Endothelial cell (in vitro differentiated cells): Measurements from ENCODE around the gene CHSY3. TPM values are rescaled to one million over a fixed set of nuclear protein-coding genes. Genes with fewer than 3 reads are reported as not detected.
"Not testable (repeated sequence)": the region's sequence is repeated elsewhere in the genome, so short reads cannot be mapped to it uniquely, and the experiment has no call there.

Experiments used
- DNase-seq: peaks from one replicate; pipeline ENCODE4 v3.0.0; 2021; ENCODE audit warnings: low spot score
- H3K27ac Mint-ChIP-seq: one replicate; pipeline ENCODE4 v1.8.0; 2021; ENCODE audit warnings: mixed read lengths, inconsistent platforms; ENCODE audit not compliant: unreplicated experiment
- H3K27me3 Mint-ChIP-seq: one replicate; pipeline ENCODE4 v1.8.0; 2021; ENCODE audit warnings: mild to moderate bottlenecking, moderate library complexity, mixed read lengths, inconsistent platforms; ENCODE audit not compliant: unreplicated experiment
- H3K36me3 Mint-ChIP-seq: one replicate; pipeline ENCODE4 v1.8.0; 2021; ENCODE audit warnings: mild to moderate bottlenecking, low read depth, mixed read lengths, inconsistent platforms; ENCODE audit not compliant: unreplicated experiment
- H3K4me1 Mint-ChIP-seq: one replicate; pipeline ENCODE4 v1.8.0; 2021; ENCODE audit warnings: mild to moderate bottlenecking, mixed read lengths, inconsistent platforms; ENCODE audit not compliant: unreplicated experiment
- H3K4me3 Mint-ChIP-seq: one replicate; pipeline ENCODE4 v1.8.0; 2021; ENCODE audit warnings: mild to moderate bottlenecking, mixed read lengths, inconsistent platforms; ENCODE audit not compliant: unreplicated experiment
- H3K9me3 Mint-ChIP-seq: one replicate; pipeline ENCODE4 v1.8.0; 2021; ENCODE audit warnings: mixed read lengths, inconsistent platforms; ENCODE audit not compliant: unreplicated experiment
- CTCF ChIP-seq: fragments of 200-600 bp; sonication (generic); IDR thresholded peaks from one replicate; pipeline ENCODE4 v1.5.0; 2021; ENCODE audit warnings: antibody characterized with exemption; ENCODE audit not compliant: unreplicated experiment
- total RNA-seq: library from RNA; stranded (reverse); fragmentation: NEBNext Ultra II Directional; extraction: Animal tissue kit (Norgen Biotek cat#: 25700); gene quantifications from one replicate; pipeline ENCODE4 v1.2.1, GENCODE V29; 2021; ENCODE audit not compliant: unreplicated experiment

CHSY3 gene
- total RNA-seq, 1 donor from 2014 or later, result 21.2 TPM

GRCh38 chr5:130198927-130199326 lies 294.7 kb downstream of the CHSY3 start:
- peaks cover 1% of the 10 kb centered on the region for H3K27me3 Mint-ChIP-seq
- peaks cover 6% of the 10 kb centered on the region for H3K36me3 Mint-ChIP-seq
- TF ChIP-seq CTCF, result no peak
- H3K9me3 Mint-ChIP-seq, result no peaks in the 10 kb centered on the region
- no peak overlapping the region for H3K4me3 Mint-ChIP-seq
- DNase-seq, result no peak
- no peaks in the 10 kb centered on the region for H3K4me1 Mint-ChIP-seq
- H3K27ac Mint-ChIP-seq, result no peak overlapping the region

- Mint-ChIP-seq H3K27ac (no peak overlapping the region), H3K4me3 (no peak overlapping the region), H3K27me3 (peaks cover 1% of the 10 kb centered on the region), H3K36me3 (peaks cover 6% of the 10 kb centered on the region), H3K4me1 (no peaks in the 10 kb centered on the region), H3K9me3 (no peaks in the 10 kb centered on the region)
- DNase-seq, result no peak
- no peak for TF ChIP-seq CTCF
Observed at GRCh38 chr5:130206686-130207085, 302.4 kb downstream of the CHSY3 start.

GRCh38 chr5:130213607-130214006 lies 309.3 kb downstream of the CHSY3 start:
- no peak for DNase-seq
- H3K4me3 Mint-ChIP-seq, result no peak overlapping the region
- no peaks in the 10 kb centered on the region for H3K36me3 Mint-ChIP-seq
- no peaks in the 10 kb centered on the region for H3K9me3 Mint-ChIP-seq
- no peaks in the 10 kb centered on the region for H3K4me1 Mint-ChIP-seq
- no peaks in the 10 kb centered on the region for H3K27me3 Mint-ChIP-seq
- TF ChIP-seq CTCF, result no peak
- no peak overlapping the region for H3K27ac Mint-ChIP-seq

GRCh38 chr5:130216286-130216685 lies 312.0 kb downstream of the CHSY3 start:
- no peaks in the 10 kb centered on the region for H3K27me3 Mint-ChIP-seq
- H3K36me3 Mint-ChIP-seq, result no peaks in the 10 kb centered on the region
- H3K27ac Mint-ChIP-seq, result no peak overlapping the region
- no peaks in the 10 kb centered on the region for H3K9me3 Mint-ChIP-seq
- no peak for TF ChIP-seq CTCF
- DNase-seq, result no peak
- H3K4me3 Mint-ChIP-seq, result no peak overlapping the region
- H3K4me1 Mint-ChIP-seq, result no peaks in the 10 kb centered on the region

- no peak overlapping the region for H3K27ac Mint-ChIP-seq
- DNase-seq, result no peak
Observed at GRCh38 chr5:130222573-130222972, 318.3 kb downstream of the CHSY3 start.

GRCh38 chr5:130226556-130226955 lies 322.3 kb downstream of the CHSY3 start:
- H3K27ac Mint-ChIP-seq, H3K36me3 Mint-ChIP-seq: not testable (repeated sequence)

More at GRCh38 chr5:130222573-130222972, 318.3 kb downstream of the CHSY3 start:
- H3K9me3 Mint-ChIP-seq, result no peaks in the 10 kb centered on the region
- H3K4me3 Mint-ChIP-seq, result no peak overlapping the region
- no peak for TF ChIP-seq CTCF
- H3K4me1 Mint-ChIP-seq, result no peaks in the 10 kb centered on the region
- H3K36me3 Mint-ChIP-seq, result no peaks in the 10 kb centered on the region
- H3K27me3 Mint-ChIP-seq, result no peaks in the 10 kb centered on the region

More at GRCh38 chr5:130226556-130226955, 322.3 kb downstream of the CHSY3 start:
- H3K4me3 Mint-ChIP-seq, H3K27me3 Mint-ChIP-seq, DNase-seq, H3K4me1 Mint-ChIP-seq, H3K9me3 Mint-ChIP-seq: not testable (repeated sequence)
